IMR-90 (cell line): ENCODE results near the gene PHF21A. TPM values are rescaled to one million over a fixed set of nuclear protein-coding genes. Genes with fewer than 3 reads are reported as not detected.

Experiments
- ATAC-seq: fragments of 200-7000 bp; cut with Tn5 transposase; 2 replicates; pipeline ENCODE4 v1.9.1; 2020; ENCODE audit warnings: low read depth, mild to moderate bottlenecking, moderate library complexity
- BruUV-seq: library from RNA; stranded (reverse); fragments of 400-500 nt; replicated peaks from 2 replicates; lab custom pipeline; 2021; lab: Mats Ljungman, UMichigan
- CTCF ChIA-PET: fragments of 300-600 bp; formaldehyde crosslinking; extraction: SDS; loops from one replicate; lab custom pipeline; 2021; ENCODE audit warnings: antibody characterized with exemption; lab: Yijun Ruan, JAX
- POLR2A ChIA-PET: fragments of 300-600 bp; sonication (Branson Sonifier 250); formaldehyde crosslinking; loops from one replicate; lab custom pipeline; 2022; ENCODE audit warnings: antibody characterized with exemption; ENCODE audit not compliant: unreplicated experiment; lab: Charles Lee
- DNase-seq: peaks from one replicate; pipeline ENCODE4 v3.0.0; 2013
- H2AFZ ChIP-seq: replicated peaks from 2 replicates; pipeline ENCODE3; 2013; ENCODE audit warnings: low read length, mild to moderate bottlenecking; ENCODE audit not compliant: poor library complexity
- H2AK5ac ChIP-seq: 2 replicates; pipeline ENCODE4 v1.6.1; 2013; ENCODE audit warnings: low read depth, low read length, inconsistent platforms
- H2AK9ac ChIP-seq: replicated peaks from 2 replicates; pipeline ENCODE3; 2013; ENCODE audit warnings: mild to moderate bottlenecking, low read depth, low read length, moderate library complexity; ENCODE audit not compliant: poor library complexity
- H2BK120ac ChIP-seq: 2 replicates; pipeline ENCODE4 v1.6.1; 2013; ENCODE audit warnings: low read depth, low read length, inconsistent platforms
- H2BK15ac ChIP-seq: 3 replicates; pipeline ENCODE4 v1.6.1; 2013; ENCODE audit warnings: low read depth, low read length, inconsistent platforms
- H2BK20ac ChIP-seq: 2 replicates; pipeline ENCODE4 v1.6.1; 2013; ENCODE audit warnings: low read depth, mild to moderate bottlenecking, inconsistent platforms, low read length, moderate library complexity
- H2BK5ac ChIP-seq: 2 replicates; pipeline ENCODE4 v1.6.1; 2013; ENCODE audit warnings: mild to moderate bottlenecking, low read depth, low read length, inconsistent platforms; ENCODE audit not compliant: poor library complexity, severe bottlenecking
- H3K14ac ChIP-seq: replicated peaks from 2 replicates; pipeline ENCODE4 v1.6.1; 2013; ENCODE audit warnings: low read depth, low read length, inconsistent platforms
- H3K18ac ChIP-seq: 2 replicates; pipeline ENCODE4 v1.6.1; 2013; ENCODE audit warnings: low read depth, low read length, control low read depth
- H3K23ac ChIP-seq: 2 replicates; pipeline ENCODE4 v1.6.1; 2013; ENCODE audit warnings: low read depth, low read length, inconsistent platforms
- H3K27ac ChIP-seq: 2 replicates; pipeline ENCODE4 v1.5.1; 2013; ENCODE audit warnings: mild to moderate bottlenecking, control low read depth, low read length; ENCODE audit not compliant: insufficient read depth
- H3K27me3 ChIP-seq: 2 replicates; pipeline ENCODE4 v1.6.1; 2013; ENCODE audit warnings: low read length; ENCODE audit not compliant: control insufficient read depth, insufficient read depth
- H3K36me3 ChIP-seq: 2 replicates; pipeline ENCODE4 v1.6.1; 2013; ENCODE audit warnings: low read length, mixed read lengths; ENCODE audit not compliant: control insufficient read depth, insufficient read depth
- H3K4ac ChIP-seq: 2 replicates; pipeline ENCODE4 v1.6.1; 2013; ENCODE audit warnings: low read depth, low read length, inconsistent platforms
- H3K4me1 ChIP-seq: 2 replicates; pipeline ENCODE4 v1.6.1; 2013; ENCODE audit warnings: low read length, mixed read lengths; ENCODE audit not compliant: control insufficient read depth, insufficient read depth
- H3K4me2 ChIP-seq: 2 replicates; pipeline ENCODE4 v1.6.1; 2013; ENCODE audit warnings: low read depth, mild to moderate bottlenecking, control low read depth, low read length, moderate library complexity
- H3K4me3 ChIP-seq: 2 replicates; pipeline ENCODE4 v1.5.1; 2013; ENCODE audit warnings: low read depth, mild to moderate bottlenecking, control low read depth, low read length, moderate library complexity; ENCODE audit not compliant: insufficient read depth
- H3K56ac ChIP-seq: 2 replicates; pipeline ENCODE4 v1.6.1; 2013; ENCODE audit warnings: low read length, inconsistent platforms; ENCODE audit not compliant: insufficient read depth; ENCODE audit errors: extremely low read depth
- H3K79me1 ChIP-seq, 2 experiments: 2 replicates each; pipeline ENCODE4 v1.6.1; 2013; ENCODE audit warnings: low read length in 2 of 2, inconsistent platforms in 1 of 2, low read depth in 1 of 2
- H3K9ac ChIP-seq: 2 replicates; pipeline ENCODE4 v1.6.1; 2013; ENCODE audit warnings: low read depth, low read length, control low read depth
- H3K9me1 ChIP-seq: 2 replicates; pipeline ENCODE4 v1.6.1; 2013; ENCODE audit warnings: low read length, inconsistent platforms; ENCODE audit not compliant: insufficient read depth
- H3K9me3 ChIP-seq: 2 replicates; pipeline ENCODE4 v1.6.1; 2013; ENCODE audit warnings: low read length; ENCODE audit not compliant: control insufficient read depth, insufficient read depth
- H4K20me1 ChIP-seq: 2 replicates; pipeline ENCODE4 v1.6.1; 2013; ENCODE audit warnings: low read length, inconsistent platforms; ENCODE audit not compliant: insufficient read depth
- H4K5ac ChIP-seq: 2 replicates; pipeline ENCODE4 v1.6.1; 2013; ENCODE audit warnings: mild to moderate bottlenecking, low read depth, low read length, control low read depth
- H4K8ac ChIP-seq, 2 experiments: 2 replicates each; pipeline ENCODE4 v1.6.1; 2013; ENCODE audit warnings: low read depth in 2 of 2, low read length in 2 of 2, control low read depth in 1 of 2, inconsistent platforms in 1 of 2
- H4K91ac ChIP-seq: 2 replicates; pipeline ENCODE4 v1.6.1; 2013; ENCODE audit warnings: low read depth, low read length, inconsistent platforms; ENCODE audit not compliant: insufficient read depth
- BHLHE40 ChIP-seq: fragments of 150-350 bp; IDR thresholded peaks from 2 replicates; pipeline ENCODE4 v1.6.1; 2016; ENCODE audit warnings: mild to moderate bottlenecking, low read depth, low read length
- CEBPB ChIP-seq: IDR thresholded peaks from 2 replicates; pipeline ENCODE4 v1.6.1; 2012; ENCODE audit warnings: low read depth, low read length, improper control_type of control experiment
- CHD1 ChIP-seq: IDR thresholded peaks from 2 replicates; pipeline ENCODE4 v1.6.1; 2012; ENCODE audit warnings: low read depth, low read length, improper control_type of control experiment
- FOS ChIP-seq: fragments of 150-350 bp; IDR thresholded peaks from 2 replicates; pipeline ENCODE4 v1.6.1; 2016; ENCODE audit warnings: low read depth, low read length
- MAFK ChIP-seq: IDR thresholded peaks from 2 replicates; pipeline ENCODE4 v1.6.1; 2012; ENCODE audit warnings: low read depth, low read length, improper control_type of control experiment
- MAZ ChIP-seq: IDR thresholded peaks from 2 replicates; pipeline ENCODE4 v1.6.1; 2012; ENCODE audit warnings: low read depth, mild to moderate bottlenecking, low read length, improper control_type of control experiment, moderate library complexity, borderline replicate concordance
- MXI1 ChIP-seq: IDR thresholded peaks from 2 replicates; pipeline ENCODE4 v1.6.1; 2012; ENCODE audit warnings: low read depth, mild to moderate bottlenecking, low read length, moderate library complexity, borderline replicate concordance
- NFE2L2 ChIP-seq: fragments of 150-350 bp; IDR thresholded peaks from 2 replicates; pipeline ENCODE4 v1.6.1; 2016; ENCODE audit warnings: low read depth, mild to moderate bottlenecking, low read length
- POLR2A ChIP-seq: IDR thresholded peaks from 2 replicates; pipeline ENCODE4 v1.6.1; 2012; ENCODE audit warnings: mild to moderate bottlenecking, low read depth, low read length
- RAD21 ChIP-seq: IDR thresholded peaks from 2 replicates; pipeline ENCODE4 v1.6.1; 2012; ENCODE audit warnings: low read length, improper control_type of control experiment
- RCOR1 ChIP-seq: IDR thresholded peaks from 2 replicates; pipeline ENCODE4 v1.6.1; 2012; ENCODE audit warnings: mild to moderate bottlenecking, low read length, improper control_type of control experiment; ENCODE audit not compliant: insufficient replicate concordance
- RFX5 ChIP-seq: IDR thresholded peaks from 2 replicates; pipeline ENCODE4 v1.8.0; 2012; ENCODE audit warnings: low read depth, mild to moderate bottlenecking, low read length, moderate library complexity
- SMC3 ChIP-seq: fragments of 150-350 bp; IDR thresholded peaks from 2 replicates; pipeline ENCODE4 v1.6.1; 2016; ENCODE audit warnings: low read depth, mild to moderate bottlenecking, antibody characterized with exemption, low read length, moderate library complexity
- USF2 ChIP-seq: fragments of 150-350 bp; IDR thresholded peaks from 2 replicates; pipeline ENCODE4 v1.6.1; 2017; ENCODE audit warnings: mild to moderate bottlenecking, antibody characterized with exemption, low read length, low read depth
- WGBS, 2 experiments: methylation state at CpG; one replicate each; pipeline versions ENCODE4 v1.1.5 to v1.1.7; 2013; ENCODE audit warnings: missing lambda C conversion rate in 2 of 2; ENCODE audit not compliant: insufficient read length in 1 of 2; ENCODE audit errors: extremely low coverage in 2 of 2; 5-methylcytosine and 5-hydroxymethylcytosine counted together
- dilution Hi-C: fragments of 300-500 bp; cut with HindIII; formaldehyde crosslinking; loops from one replicate; pipeline ENCODE4 v1.14.3; 2018; ENCODE audit warnings: low sequenced_read_pairs; ENCODE audit not compliant: unreplicated experiment
- in situ Hi-C: fragments of 300-500 bp; cut with MboI; formaldehyde crosslinking; loops from 3 replicates; pipeline ENCODE4 v1.14.3; 2019; ENCODE audit warnings: low sequenced_read_pairs, inconsistent platforms, mixed read lengths
- intact Hi-C: fragments of 100-400 bp; cut with micrococcal nuclease; formaldehyde crosslinking; loops from 2 replicates; pipeline ENCODE4 v1.10.0; 2022
- polyA plus RNA-seq, 3 experiments: library from polyadenylated mRNA; depleted of rRNA; stranded (reverse); fragments of >200 nt; gene quantifications; 2 replicates each; pipeline ENCODE4 v1.2.3, GENCODE V29; 2012; ENCODE audit warnings: low replicate concordance in 1 of 3
- total RNA-seq: library from RNA; depleted of rRNA; stranded (reverse); fragments of >200 nt; gene quantifications from 2 replicates; pipeline ENCODE4 v1.2.3, GENCODE V29; 2012
- TF ChIP-seq, protein P1 (sequence below): conservative IDR thresholded peaks from 2 replicates; pipeline ENCODE4 v1.5.1; 2012; ENCODE audit warnings: mild to moderate bottlenecking, low read depth, low read length, improper control_type of control experiment
- TF ChIP-seq, protein P2 (sequence below): fragments of 150-350 bp; IDR thresholded peaks from 2 replicates; pipeline ENCODE4 v1.6.1; 2016; ENCODE audit warnings: low read depth, mild to moderate bottlenecking, low read length, moderate library complexity, borderline replicate concordance

PHF21A gene
- total and polyA plus RNA-seq, 2 of the 4 experiments (the other 2 are of a cell fraction) = 9.0 to 20.6 TPM

GRCh38 chr11:45974806-45975205 is 146.4 kb downstream of the PHF21A start:
- DNase-seq (peak; percentile 15), ATAC-seq (no peak)
- H3K4ac ChIP-seq = no peak overlapping the region
- no peaks in the 10 kb centered on the region for H3K9me3 ChIP-seq
- no peak overlapping the region for H4K8ac ChIP-seq
- no TSS peak for BruUV-seq
- H3K4me2 ChIP-seq = no peak overlapping the region
- no peak overlapping the region for H3K9ac ChIP-seq
- TF ChIP-seq FOS (no peak), SMC3 (no peak), MAFK (no peak), CHD1 (no peak), BHLHE40 (no peak), CEBPB (no peak), RAD21 (no peak), MXI1 (no peak), USF2 (no peak), RFX5 (no peak), POLR2A (no peak), MAZ (no peak), NFE2L2 (no peak), RCOR1 (no peak)
- TF ChIP-seq, protein P1, sequence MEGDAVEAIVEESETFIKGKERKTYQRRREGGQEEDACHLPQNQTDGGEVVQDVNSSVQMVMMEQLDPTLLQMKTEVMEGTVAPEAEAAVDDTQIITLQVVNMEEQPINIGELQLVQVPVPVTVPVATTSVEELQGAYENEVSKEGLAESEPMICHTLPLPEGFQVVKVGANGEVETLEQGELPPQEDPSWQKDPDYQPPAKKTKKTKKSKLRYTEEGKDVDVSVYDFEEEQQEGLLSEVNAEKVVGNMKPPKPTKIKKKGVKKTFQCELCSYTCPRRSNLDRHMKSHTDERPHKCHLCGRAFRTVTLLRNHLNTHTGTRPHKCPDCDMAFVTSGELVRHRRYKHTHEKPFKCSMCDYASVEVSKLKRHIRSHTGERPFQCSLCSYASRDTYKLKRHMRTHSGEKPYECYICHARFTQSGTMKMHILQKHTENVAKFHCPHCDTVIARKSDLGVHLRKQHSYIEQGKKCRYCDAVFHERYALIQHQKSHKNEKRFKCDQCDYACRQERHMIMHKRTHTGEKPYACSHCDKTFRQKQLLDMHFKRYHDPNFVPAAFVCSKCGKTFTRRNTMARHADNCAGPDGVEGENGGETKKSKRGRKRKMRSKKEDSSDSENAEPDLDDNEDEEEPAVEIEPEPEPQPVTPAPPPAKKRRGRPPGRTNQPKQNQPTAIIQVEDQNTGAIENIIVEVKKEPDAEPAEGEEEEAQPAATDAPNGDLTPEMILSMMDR = no peak
- TF ChIP-seq, protein P2, sequence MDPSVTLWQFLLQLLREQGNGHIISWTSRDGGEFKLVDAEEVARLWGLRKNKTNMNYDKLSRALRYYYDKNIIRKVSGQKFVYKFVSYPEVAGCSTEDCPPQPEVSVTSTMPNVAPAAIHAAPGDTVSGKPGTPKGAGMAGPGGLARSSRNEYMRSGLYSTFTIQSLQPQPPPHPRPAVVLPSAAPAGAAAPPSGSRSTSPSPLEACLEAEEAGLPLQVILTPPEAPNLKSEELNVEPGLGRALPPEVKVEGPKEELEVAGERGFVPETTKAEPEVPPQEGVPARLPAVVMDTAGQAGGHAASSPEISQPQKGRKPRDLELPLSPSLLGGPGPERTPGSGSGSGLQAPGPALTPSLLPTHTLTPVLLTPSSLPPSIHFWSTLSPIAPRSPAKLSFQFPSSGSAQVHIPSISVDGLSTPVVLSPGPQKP = no peak
- ChIA-PET CTCF (interaction anchor here (1.9 kb wide), 1 partner anchor 10 kb away, joined by 7 read pairs; no protein-coding TSS in a partner anchor), POLR2A (no interaction called here)
- no peak overlapping the region for H2BK15ac ChIP-seq
- H3K56ac ChIP-seq = no peak overlapping the region
- no peak overlapping the region for H2BK20ac ChIP-seq
- dilution Hi-C loops (no loop called here), intact Hi-C loops (no loop called here), in situ Hi-C loops (loop anchor here (10.0 kb wide), 1 partner anchor 350 kb away; no protein-coding TSS in a partner anchor)
- no peak overlapping the region for H3K18ac ChIP-seq
- no peak overlapping the region for H4K5ac ChIP-seq
- no peak overlapping the region for H3K27ac ChIP-seq
- H2BK120ac ChIP-seq = no peak overlapping the region
- no CpG with 5 or more reads among the region's 1 CpG for WGBS, 2 experiments
- H3K23ac ChIP-seq = no peak overlapping the region
- H2AK5ac ChIP-seq = no peak overlapping the region
- H4K20me1 ChIP-seq = peaks cover 2% of the 10 kb centered on the region; the same call in 1 of the 2 replicates
- H3K9me1 ChIP-seq = peaks cover 4% of the 10 kb centered on the region
- H3K36me3 ChIP-seq = peaks cover 17% of the 10 kb centered on the region
- no peak overlapping the region for H2AFZ ChIP-seq
- H3K14ac ChIP-seq = 0 out of 2 replicates have a peak overlapping the region, but pooled peaks have one; percentile 46
- H3K4me1 ChIP-seq = no peaks in the 10 kb centered on the region
- H3K79me1 ChIP-seq = peaks cover 2 to 7% of the 10 kb centered on the region in 2 experiments; a peak in 1 of 4 replicates
- no peak overlapping the region for H2AK9ac ChIP-seq
- no peak overlapping the region for H3K4me3 ChIP-seq
- H4K91ac ChIP-seq = no peak overlapping the region
- no peak overlapping the region for H2BK5ac ChIP-seq
- no peaks in the 10 kb centered on the region for H3K27me3 ChIP-seq
